NB4 (cell line): ENCODE measurements around the gene ACOT12.

ENCODE experiments used
- DNase-seq: peaks from one replicate; pipeline ENCODE4 v3.0.0; 2010; ENCODE audit warnings: low read depth
- H3K4me3 ChIP-seq: one replicate; pipeline ENCODE4 v1.5.1; 2011; ENCODE audit warnings: mild to moderate bottlenecking, low read depth, low read length, moderate library complexity
- MAX ChIP-seq: IDR thresholded peaks from 2 replicates; pipeline ENCODE4 v1.6.1; 2011; ENCODE audit warnings: low read depth, low read length
- MYC ChIP-seq: IDR thresholded peaks from 2 replicates; pipeline ENCODE4 v1.6.1; 2011; ENCODE audit warnings: low read depth, low read length
- POLR2A ChIP-seq: IDR thresholded peaks from 2 replicates; pipeline ENCODE4 v1.6.1; 2011; ENCODE audit warnings: mild to moderate bottlenecking; ENCODE audit not compliant: insufficient read length; ENCODE audit errors: extremely low read depth
- TF ChIP-seq, protein P1 (sequence below): IDR thresholded peaks from one replicate; pipeline ENCODE4 v1.5.1; 2012; ENCODE audit warnings: low read depth, low read length

The ACOT12 gene

DNA sequence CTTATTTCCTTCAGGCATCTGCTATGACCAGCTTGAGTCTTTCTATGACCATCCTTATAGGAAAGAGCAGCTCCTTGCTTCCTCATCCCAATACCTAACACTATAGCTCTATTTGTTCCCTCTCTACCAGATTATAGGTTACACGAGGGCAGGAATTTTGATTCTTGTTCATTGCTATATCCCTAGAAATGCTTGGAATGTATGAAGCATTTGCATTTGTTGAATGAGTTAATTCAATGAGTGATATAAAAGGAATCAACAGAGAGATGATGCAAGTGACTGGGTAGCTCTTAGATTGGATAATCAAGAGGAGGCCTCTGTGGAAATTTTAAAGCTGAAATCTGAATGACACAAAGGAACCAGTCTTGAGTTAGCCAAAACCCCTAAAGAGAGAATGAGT lies 78.6 kb downstream of the ACOT12 start:
- DNase-seq = no peak
- TF ChIP-seq, protein P1, sequence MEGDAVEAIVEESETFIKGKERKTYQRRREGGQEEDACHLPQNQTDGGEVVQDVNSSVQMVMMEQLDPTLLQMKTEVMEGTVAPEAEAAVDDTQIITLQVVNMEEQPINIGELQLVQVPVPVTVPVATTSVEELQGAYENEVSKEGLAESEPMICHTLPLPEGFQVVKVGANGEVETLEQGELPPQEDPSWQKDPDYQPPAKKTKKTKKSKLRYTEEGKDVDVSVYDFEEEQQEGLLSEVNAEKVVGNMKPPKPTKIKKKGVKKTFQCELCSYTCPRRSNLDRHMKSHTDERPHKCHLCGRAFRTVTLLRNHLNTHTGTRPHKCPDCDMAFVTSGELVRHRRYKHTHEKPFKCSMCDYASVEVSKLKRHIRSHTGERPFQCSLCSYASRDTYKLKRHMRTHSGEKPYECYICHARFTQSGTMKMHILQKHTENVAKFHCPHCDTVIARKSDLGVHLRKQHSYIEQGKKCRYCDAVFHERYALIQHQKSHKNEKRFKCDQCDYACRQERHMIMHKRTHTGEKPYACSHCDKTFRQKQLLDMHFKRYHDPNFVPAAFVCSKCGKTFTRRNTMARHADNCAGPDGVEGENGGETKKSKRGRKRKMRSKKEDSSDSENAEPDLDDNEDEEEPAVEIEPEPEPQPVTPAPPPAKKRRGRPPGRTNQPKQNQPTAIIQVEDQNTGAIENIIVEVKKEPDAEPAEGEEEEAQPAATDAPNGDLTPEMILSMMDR = no peak
- TF ChIP-seq MAX (no peak), POLR2A (no peak), MYC (no peak)
- H3K4me3 ChIP-seq = no peak overlapping the region

- H3K4me3 ChIP-seq = no peak overlapping the region
These were observed 79.4 kb downstream of the ACOT12 start for GRCh38 chr5:81314581-81314980.

DNA sequence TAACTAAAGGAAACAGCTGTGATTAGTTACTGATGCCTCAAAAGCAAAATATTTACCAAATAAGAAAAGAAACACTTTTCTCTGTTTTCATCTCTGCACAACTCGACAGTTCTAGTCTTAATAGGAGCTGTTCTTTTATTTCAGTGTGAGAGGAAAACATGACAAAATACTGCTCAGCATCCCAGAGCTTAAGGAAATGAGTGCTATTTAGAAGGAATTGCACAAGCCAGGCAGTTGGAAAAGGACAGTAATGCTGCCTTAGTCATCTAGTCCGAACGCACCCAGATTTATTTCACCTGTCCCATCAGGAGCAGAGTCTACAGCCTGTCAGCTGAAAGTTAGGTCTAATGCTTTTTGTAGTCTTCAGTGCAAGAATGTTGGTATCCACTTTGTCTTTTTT lies 80.2 kb downstream of the ACOT12 start:
- no peak overlapping the region for H3K4me3 ChIP-seq
- DNase-seq = no peak
- TF ChIP-seq, protein P1 = no peak
- no peak for TF ChIP-seq MYC
- TF ChIP-seq POLR2A = no peak
- no peak for TF ChIP-seq MAX

More at GRCh38 chr5:81314581-81314980, 79.4 kb downstream of the ACOT12 start:
- no peak for TF ChIP-seq MYC
- TF ChIP-seq, protein P1 = no peak
- TF ChIP-seq POLR2A = no peak
- TF ChIP-seq MAX = no peak
- no peak for DNase-seq

DNA sequence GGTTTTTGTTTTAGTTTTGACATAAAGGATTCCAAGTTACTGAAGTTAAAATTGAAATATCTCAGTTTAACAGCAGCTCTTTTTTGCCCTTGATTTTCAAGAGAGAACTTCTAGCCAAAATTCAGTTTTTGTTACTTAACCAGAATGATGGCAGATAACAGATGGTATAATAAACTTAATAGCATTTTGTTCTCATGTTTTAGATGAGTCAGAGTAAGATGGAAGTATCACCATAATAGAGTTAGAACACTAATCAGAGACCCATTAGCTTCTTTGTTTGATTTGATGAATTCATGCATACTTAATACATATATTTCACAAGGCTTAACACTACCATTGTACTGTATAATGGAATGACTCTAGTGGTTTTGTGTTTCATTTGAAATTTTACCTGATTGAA lies 80.7 kb downstream of the ACOT12 start:
- no peak for DNase-seq

GRCh38 chr5:81310402-81311063 lies 83.4 kb downstream of the ACOT12 start:
- no peak for TF ChIP-seq MAX
- no peak for TF ChIP-seq MYC
- no peak for TF ChIP-seq POLR2A
- no peak overlapping the region for H3K4me3 ChIP-seq
- DNase-seq = no peak

More for the DNA sequence above, 80.7 kb downstream of the ACOT12 start:
- TF ChIP-seq MYC = no peak
- TF ChIP-seq MAX = no peak
- TF ChIP-seq, protein P1 = no peak
- no peak for TF ChIP-seq POLR2A
- H3K4me3 ChIP-seq = no peak overlapping the region

GRCh38 chr5:81308836-81309235 lies 85.1 kb downstream of the ACOT12 start:
- no peak overlapping the region for H3K4me3 ChIP-seq
- DNase-seq = no peak
- TF ChIP-seq MYC = no peak

DNA sequence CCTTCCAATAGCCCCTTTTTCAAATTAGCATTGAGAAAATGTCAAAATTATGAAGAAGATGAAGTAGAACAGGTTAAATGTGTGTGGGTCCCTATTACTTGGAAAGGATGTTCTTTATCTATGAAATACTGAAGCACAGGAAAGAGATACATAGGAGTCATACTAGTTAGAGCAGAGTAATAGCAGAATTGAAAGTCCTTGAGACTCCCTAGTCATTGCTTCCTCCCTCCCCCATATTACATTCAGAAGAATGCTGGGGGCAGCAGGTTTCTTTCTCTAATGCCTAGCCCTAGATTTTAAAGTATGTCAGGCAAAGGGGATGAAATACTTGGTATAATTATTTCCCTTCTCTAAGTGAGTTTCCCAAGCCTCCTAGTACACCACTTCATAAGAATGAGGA lies 88.1 kb downstream of the ACOT12 start:
- no peak overlapping the region for H3K4me3 ChIP-seq
- no peak for TF ChIP-seq MYC
- TF ChIP-seq, protein P1 = no peak
- no peak for TF ChIP-seq POLR2A
- TF ChIP-seq MAX = no peak
- no peak for DNase-seq
